ENCODE data around the gene ITPRIP.

Gene ITPRIP

DNA sequence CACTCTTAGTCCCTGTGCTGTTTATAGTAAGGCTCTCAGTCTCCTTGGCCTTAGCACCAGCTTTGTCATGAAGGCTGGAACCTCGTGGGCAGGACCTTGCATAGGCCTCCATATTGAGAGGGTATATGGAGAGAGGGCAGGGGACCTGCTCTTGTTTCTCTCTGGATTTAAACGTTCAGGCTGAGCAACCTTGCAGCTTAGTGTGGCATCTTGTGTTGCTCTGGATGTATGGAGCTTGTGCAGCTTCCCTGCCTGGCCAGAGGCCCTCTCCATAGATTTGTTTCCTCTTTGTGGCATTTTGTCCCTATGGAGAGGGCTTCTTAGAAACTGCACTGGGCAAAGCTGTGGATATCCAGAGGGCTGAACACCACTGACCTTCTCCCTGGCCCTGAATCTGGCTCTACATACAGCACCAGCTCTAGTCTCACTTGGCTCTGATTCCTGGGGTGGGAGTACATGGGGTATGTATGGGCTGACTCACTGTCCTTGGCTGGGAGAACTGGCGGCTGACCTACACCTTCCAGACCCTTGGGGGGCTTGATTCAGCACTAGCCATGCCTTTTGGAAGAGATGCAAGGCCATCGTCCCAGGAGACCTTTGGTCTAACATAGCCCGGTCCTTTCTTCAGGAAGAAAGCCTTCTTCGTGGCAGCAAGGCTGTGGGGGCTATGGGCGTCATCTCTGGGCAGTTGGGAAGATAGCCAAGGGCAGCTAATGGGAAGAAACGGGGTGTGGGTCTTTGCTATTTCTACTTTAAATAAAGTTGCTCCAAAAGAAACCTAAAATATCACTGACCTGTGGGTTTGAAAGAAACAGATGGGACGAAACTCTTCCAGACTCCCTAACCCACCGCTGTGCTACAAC lies 30.5 kb downstream of the ITPRIP start:
- no peak for DNase-seq

DNA sequence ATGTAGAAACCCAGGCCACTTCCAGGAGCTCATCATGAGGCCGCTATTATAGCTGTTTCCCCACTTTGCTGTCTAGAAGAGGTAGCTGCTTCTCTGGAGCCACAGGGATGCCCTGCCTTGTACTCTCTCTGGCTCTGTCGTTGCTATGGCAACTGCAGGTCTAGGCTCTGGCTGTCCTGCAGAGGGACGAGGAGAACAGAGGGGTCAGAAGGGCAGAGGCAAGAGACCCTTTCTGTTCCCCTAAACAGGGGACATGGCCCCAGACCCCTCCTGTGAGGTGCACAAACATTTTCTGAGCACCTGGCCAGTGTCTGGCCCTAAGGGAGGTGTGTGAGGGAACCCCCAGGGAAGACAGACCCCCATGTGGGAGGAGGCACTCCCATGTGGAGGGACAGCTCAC lies 31.4 kb downstream of the ITPRIP start:
- no peak for DNase-seq

DNA sequence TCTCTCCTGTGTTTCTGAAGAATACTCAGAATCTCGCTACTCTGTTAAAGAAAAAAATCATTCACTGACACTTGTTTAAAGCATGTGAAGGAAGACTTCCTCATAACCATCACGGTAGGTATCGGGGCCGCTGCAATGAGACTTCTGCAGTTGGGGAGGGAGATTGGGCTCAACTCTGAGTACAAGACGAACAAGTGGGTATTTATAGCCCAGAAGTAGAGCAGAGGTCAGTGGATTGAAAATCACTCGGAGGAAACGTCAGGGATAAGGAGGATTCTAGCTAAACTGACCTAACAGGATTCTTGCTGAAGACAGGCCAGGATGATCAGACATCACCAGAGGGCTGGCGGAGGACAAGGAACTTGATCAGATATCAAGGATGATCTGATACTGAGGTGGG lies 33.3 kb downstream of the ITPRIP start:
- DNase-seq = no peak

DNA sequence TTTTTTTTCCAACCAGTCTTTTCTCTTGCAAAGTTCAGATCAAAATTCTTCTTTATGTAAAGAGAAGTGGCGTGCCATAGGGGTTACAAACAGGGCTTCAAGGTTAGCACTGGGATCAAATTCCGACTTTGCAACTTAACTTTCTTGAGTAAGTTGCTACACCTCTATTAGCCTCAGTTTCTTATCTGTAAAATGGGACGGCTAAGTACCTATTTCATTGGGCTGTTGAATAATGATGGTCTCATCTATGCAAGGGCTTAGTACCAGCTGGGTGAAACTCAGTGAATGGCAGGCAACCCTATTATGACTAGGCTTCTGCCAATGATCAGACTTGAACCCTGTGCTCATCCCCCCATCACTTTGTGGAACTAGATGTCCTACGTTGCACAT lies 33.9 kb downstream of the ITPRIP start:
- DNase-seq = no peak

DNA sequence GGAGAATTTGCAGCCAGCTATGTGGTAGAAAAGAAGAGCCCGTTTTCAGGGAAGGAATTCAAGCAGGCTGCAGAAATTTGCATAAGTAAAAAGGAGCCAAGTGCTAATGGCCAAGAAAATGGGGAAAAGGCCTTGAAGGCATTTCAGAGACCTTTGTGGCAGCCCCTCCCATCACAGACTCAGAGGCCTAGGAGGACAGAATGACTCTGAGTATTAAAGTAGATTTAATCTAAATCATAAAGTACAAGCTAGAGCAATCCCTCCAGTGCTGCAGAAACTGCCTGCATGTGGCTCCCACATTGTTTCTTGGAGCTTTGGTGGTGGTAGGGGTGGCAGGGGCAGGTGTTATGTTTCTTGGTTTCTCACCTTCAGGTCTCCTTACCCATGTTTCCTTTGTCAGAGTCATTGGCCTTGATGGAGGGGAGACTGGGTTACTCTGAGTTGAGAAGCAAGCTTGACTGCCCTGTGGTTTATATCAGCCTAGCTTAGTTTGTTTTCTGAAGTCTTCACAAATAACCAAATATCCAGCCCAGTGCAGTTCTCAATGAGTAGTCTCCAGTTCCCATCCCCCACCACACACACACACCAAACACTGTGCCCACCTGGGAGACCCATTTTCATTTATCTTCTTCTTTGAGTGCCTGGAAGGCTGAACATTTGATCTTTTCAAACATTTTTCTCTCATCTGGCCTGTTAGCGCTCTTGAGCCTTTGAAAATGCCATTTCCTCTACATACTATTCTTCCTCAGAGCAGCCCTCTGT lies 34.5 kb downstream of the ITPRIP start:
- DNase-seq = peak; percentile 39

DNA sequence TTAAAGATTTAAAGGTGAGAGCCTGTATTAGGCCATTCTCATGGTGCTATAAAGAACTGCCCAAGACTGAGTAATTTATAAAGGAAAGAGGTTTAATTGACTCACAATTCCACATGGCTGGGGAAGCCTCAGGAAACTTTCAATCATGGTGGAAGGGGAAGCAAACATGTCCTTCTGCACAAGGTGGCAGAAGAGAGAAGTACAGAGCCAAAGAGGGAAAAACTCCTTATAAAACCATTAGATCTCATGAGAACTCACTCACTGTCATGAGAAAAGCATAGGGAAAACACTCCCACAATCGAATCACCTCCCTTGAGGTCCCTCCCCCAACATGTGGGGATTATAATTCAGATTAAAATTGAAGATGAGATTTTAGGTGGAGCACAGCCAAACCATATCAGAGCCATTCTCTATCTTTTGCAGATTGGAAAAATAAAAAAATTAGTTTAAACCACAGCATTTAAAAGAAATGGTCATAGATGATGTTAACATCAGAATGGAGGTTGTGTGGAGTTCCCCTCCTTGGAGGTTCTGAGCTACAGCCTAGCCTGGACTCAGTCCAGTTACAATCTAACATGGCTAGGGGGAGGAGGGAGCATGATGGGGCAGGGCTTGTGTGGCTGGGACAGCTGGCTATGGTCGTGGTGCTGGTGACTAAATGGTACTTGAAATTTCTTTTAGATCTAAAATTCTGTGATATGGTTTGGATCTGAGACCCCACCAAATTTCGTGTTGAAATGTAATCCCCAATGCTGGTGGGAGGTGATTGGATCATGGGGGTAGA lies 36.2 kb downstream of the ITPRIP start:
- no peak for DNase-seq

DNA sequence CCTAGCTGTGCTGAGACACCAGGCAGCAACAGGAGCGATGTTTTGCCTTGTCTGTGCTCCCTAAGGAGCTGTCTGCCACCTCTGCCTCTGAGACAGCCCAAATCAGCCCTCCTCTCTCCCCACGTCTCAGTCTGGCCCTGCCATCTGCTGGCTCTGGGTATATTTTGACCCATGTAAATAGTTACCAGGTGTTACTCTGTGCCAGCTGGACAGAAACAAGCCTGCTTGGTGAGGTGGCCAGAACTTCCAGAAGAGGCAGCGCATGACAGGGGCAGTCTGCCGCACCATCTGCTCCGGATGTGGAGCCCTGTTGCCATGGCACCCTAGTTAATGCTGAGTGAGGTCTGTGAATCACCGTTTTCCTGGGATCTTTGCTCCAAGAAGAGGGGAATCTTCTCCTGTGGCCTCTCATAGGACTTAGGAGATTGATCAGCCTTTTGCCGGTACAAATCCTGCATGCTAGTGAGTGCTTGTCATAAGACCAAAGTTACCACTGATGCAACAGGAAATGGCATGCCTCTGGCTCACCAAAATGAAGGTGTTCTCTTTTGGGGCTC lies 37.5 kb downstream of the ITPRIP start:
- DNase-seq = no peak

DNA sequence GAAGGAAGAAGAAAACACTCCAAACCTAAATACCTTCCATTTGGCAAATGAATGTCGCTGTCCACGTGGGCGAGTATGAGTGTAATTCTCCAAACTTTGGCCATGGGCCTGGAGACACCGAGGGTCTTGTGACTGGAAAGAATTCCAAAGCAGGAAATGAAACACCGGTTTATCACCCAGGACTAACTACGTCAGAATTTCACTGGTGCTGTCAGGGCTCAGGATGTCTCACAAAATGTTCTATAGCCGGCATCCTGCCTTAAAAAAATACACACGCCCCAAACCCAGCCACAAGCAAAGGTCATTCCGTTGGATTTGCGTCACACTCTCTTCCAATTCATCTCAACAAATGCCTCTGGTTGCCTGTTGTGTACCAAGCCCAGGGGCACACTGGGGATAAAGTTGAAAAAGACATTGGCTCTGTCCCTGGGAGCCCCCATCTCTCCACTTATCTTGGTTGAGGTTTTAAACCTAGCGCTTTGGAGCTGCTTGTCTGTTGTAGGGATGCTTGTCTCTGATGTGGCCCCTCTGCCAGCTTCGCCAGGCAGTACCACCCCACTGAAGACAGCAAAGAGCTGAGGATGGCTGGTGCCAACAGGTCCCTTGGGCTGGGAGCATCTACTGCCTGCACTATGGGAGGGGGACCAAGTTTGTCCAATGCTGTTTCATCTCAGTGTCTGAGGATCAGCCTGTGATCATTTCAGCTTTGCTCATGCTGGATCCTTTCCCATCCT lies 38.1 kb downstream of the ITPRIP start:
- no peak for DNase-seq

DNA sequence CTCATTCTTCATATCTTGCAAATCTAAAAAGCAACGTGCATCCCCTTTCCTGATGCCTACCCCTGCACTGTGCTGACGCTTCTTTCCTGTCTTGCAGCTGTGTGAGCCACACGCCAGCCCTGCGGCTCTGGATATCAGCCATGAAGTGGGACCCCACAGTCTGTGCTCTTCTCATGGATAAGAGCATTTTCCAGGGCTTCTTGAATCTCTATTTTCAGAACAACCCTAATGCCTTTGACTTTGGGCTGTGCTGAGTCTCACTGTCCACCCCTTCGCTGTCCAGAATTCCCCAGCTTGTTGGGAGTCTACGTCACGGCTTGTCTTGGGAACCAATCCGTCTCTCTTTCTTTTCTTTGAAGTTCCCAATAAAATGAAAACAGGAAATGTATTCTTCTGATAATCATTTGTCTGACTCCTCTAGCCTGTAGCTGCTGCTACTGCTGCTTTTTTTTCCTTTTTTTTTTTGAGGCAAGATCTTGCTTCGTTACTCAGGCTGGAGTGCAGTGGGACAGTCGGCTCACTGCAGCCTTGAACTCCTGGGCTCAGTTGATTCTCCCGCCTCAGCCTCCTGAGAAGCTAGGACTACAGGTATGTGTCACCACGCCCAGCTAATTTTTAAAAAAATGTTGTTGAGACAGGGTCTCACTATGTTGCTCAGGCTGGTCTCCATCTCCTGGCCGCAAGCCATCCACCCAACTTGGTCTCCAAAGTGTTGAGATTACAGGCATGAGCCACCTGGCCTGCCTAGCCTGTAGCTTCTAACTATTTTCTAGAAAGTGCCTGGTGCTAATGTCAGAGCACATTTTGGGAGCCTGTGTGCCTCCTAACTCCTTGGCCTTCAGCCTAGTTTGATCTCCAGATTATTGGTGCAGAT lies 39.0 kb downstream of the ITPRIP start:
- DNase-seq = no peak

DNA sequence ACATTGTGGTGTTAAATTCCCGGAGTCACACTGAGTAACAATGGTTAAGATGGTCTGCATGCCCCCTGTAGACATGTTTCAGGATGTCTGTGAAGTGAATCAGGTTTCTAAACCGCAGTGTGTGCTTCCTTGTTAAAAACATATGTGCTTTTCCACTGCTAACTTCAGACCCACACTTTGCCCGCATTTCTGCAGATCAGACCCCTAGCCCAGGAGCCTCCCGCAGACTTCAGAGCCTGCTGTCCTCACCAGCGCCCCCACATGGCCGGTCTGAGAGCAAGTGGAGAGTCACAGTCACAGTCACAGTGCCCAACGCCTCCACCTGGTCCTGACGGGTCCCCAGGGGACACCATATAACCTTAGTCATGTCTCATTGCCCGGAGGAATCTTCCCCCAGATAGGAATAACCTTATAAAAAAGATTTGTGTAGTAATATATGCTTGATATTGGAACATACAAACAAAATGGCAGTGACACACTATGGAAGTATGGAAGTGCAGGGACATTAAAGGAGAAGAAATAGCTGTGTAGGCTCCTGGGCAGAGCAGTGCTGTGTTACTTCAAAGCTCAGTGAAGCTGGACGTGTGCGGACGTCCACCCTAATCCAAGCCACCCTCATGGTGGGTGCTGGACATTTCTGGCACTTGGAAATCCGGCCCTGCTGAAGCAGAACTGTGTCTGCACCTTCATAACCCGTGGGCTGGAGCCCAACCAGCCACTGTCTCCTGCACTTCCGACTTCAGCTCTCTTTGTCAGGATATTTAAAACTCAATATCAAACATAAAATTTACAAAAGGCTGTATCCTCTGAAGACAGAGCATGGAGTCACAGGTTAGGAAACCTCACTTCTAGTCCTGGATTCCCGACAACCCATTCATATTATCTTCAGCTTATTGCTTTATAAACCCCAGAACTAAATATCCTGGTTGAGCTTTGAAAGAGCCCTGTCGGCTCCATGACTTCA lies 40.3 kb downstream of the ITPRIP start:
- no peak for DNase-seq

DNA sequence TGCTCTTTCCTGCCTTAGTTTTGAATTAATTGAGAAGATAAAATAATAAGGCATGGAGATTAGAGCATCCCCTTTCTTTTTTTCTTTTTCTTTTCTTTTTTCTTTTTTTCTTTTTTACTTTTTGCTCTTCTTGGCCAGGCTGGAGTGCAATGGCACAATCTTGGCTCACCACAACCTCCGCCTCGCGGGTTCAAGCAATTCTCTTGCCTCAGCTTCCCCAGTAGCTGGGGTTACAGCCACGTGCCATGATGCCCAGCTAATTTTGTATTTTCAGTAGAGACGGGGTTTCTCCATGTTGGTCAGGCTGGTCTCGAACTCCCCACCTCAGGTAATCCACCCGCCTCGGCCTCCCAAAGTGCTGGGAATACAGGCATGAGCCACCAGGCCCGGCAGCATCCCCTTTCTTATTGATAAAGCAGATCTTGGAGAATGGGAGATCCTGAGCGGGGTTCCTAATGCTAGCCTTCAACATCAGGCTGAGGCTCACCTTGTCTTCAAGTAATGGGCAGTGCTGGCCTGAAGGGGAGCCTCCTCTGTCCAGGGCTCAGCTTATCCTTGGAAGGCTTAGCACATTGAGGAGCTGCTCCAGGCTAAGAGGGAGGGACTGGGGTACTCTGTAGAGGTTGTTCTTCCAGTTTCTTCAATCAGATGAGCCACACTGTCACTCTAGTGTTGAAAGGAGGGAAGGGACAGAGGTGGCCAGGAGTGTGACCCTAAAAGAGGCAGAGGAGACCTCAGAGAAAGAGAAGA lies 41.4 kb downstream of the ITPRIP start:
- DNase-seq = no peak

DNA sequence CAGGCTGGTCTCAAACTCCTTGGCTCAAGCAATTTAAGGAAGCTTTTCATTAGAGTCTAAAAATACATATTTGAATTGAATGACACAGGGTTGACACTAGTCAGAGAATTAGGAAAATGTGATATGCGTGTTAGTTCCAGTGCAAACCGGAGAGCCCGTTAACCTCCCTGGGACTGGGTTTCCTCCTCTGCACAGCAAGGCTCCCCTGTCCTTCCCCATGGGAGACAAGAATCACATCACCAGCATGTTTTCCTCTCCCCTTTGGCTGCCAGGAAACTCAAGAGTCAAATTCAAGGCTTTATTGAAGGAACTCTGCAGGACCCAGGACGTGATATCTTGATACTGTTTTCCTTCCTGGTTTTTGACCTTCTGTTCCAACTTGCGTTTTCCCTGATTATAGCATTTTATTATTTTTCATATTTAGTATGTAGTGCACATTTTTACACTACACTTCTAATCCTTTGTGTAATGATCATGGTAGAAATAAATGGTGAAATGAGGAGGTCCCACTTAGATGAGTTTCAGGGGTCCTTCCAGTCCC lies 44.4 kb downstream of the ITPRIP start:
- no peak for DNase-seq

DNA sequence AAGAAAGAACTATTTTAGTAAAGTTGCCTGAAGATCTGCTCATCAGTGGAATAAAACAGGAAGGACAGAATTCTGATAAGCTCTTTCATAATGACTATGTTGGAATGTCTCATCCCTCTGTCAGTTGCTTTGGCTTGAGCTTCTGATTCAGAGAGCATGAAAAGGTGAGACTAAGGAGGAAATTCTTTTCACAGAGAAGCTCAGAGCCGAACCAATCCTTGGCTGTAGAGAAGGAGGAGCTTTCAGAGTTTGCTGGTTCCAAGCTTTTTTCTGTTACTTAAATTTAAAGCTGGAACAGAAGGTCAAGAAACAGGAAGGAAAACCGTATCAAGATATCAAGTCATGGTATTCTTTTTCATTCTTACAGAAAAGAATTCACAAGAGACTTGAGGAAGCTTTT lies 45.3 kb downstream of the ITPRIP start:
- DNase-seq = no peak

DNA sequence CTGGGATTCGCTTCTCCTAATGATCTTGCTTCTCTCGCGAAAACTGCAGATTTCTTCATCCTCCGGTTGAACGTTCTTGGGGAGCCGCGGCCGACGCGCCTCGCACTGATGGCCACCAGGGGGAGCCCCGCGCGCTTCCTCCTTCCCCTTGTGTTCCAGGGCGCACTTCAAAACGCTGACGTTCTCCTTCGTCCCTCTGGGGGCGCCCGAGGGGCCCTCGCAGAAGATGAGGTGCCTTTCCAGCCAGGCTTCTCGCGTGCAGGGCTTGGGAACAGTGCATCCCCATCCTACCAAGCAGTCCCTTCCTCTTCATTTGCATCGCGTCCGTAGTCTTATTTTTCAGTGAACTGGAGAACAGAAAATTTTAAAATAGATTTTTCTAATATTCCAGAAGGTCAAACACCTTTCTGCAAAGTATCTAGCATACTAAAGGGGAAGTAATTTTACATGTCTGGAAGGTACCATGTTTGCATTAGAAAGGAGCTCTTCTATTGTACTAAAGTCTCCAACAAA lies 46.8 kb downstream of the ITPRIP start:
- peak; percentile 89 for DNase-seq

DNA sequence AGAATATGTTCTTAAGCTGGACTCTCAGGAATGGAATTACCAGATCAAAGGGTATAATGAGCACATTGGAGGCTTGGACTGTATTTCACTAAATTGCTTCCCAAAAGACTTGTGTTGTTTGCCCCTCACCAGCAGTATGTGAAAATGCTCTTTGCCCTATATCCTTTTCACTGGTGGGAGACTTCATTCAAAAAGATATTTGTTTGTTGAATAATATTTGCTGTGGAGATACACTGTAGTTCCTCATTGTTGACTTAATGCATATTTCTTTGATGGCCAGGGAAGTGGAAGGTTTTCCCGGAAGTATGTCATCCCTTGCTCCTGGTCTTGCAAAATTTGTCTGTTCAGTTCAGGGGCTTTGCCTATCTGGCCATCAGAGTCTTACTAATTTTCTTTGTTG lies 49.9 kb downstream of the ITPRIP start:
- no peak for DNase-seq

DNA sequence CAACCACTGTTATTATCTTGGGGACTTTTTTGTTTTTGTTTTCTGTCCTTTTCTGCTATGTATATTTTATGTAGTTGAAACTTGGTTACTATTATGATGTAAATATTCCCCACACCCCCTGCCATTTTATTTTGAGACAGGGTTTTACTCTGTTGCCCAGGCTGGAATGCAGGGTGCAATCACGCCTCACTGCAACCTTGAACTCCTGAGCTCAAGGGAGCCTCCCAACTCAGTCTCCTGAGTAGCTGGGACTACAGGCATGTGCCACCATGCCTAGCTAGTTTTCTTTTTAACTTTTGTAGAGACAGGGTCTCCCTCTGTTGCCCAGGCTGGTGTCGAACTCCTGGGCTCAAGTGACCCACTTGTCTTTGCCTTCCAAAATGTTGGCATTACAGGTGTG lies 51.3 kb downstream of the ITPRIP start:
- DNase-seq = no peak

DNA sequence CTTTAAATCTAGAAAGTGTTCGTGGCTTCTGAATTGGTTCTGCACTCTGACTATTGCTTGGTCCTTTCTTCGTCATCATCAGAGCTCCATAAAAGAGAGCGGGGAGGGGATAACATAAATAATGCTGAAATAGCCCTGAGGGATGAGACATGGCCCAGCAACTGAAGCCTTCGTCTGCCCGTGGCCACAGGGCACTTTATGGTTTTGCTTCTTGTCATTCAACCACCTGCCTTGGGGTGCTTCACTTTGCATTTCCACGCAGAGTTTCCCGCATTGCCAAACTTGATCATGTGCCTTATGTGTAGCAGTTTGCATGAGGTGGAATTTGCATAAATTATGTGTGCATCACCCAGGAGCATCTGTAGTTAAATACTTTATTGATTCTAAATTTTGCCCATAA lies 53.4 kb downstream of the ITPRIP start:
- DNase-seq = no peak

DNA sequence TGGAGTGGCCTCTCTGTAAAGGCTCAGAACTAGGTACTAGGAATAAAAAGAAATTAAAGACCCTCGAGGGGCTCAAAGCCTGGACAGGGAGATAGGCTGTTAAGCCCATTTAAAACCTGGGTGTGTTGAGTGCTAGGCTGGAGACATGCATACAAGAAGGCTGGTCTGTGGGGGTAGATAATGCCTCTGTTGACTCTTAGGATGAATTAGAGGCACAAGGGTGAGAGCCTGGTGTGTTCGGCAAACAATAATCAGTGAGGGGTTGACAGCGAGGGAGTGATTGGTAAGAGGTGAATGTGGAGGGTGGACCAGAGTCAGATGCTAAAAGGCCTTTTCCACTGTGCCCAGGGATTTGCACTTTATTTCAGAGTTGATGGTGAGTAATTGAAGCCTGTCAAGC lies 56.6 kb downstream of the ITPRIP start:
- no peak for DNase-seq

Data from CD4-positive, alpha-beta T cell treated with Interleukin-12 subunit alpha and Interleukin-12 subunit beta, for 1 hour (primary cell).